BLaER1 treated with 17β-estradiol and CSF1 and Interleukin-3, amounts not matched to agents 10 nM and 100 nM (cell line): ENCODE results near the gene RAB36.

Experiments used
- H3K27ac ChIP-seq, 11 experiments: shearing (Covaris generic); formaldehyde crosslinking; 2 replicates each; pipeline ENCODE4 v1.8.1; 2022
- H3K27me3 ChIP-seq, 11 experiments: shearing (Covaris generic); formaldehyde crosslinking; 2 replicates each; pipeline ENCODE4 v1.8.1; 2022
- H3K36me3 ChIP-seq, 11 experiments: shearing (Covaris generic); formaldehyde crosslinking; 2 replicates each; pipeline ENCODE4 v1.8.1; 2022
- H3K4me1 ChIP-seq, 10 experiments: shearing (Covaris generic); formaldehyde crosslinking; 2 replicates each; pipeline ENCODE4 v1.8.1; 2022
- H3K4me2 ChIP-seq, 11 experiments: shearing (Covaris generic); formaldehyde crosslinking; 2 replicates each; pipeline ENCODE4 v1.8.1; 2022
- H3K4me3 ChIP-seq, 10 experiments: shearing (Covaris generic); formaldehyde crosslinking; 2 replicates each; pipeline ENCODE4 v1.8.1; 2022
- H3K9ac ChIP-seq, 11 experiments: shearing (Covaris generic); formaldehyde crosslinking; 2 replicates each; pipeline ENCODE4 v1.8.1; 2022
- H3K9me3 ChIP-seq, 11 experiments: shearing (Covaris generic); formaldehyde crosslinking; replicated peaks in 1 of 11; 2 replicates each; pipeline ENCODE4 v1.8.1; 2022
- H4K20me1 ChIP-seq, 11 experiments: shearing (Covaris generic); formaldehyde crosslinking; 2 replicates each; pipeline ENCODE4 v1.8.1; 2022
- Cebpa-rat ChIP-seq, 11 experiments: shearing (Covaris generic); IDR thresholded peaks; 2 replicates each; pipeline ENCODE4 v1.8.1; 2022

Gene RAB36

GRCh38 chr22:23145878-23146470 lies 697 bp downstream of the RAB36 start:
- Histone ChIP-seq H4K20me1 (0 out of 22 replicates have a peak, but pooled peaks cover 0 to 3% (median 0%) of the 10 kb centered on the region in 11 experiments), H3K27me3 (no peaks in the 10 kb centered on the region), H3K9ac (peak overlapping the region; percentile 54 to 77 (median 66); a peak in 21 of 22 replicates), H3K9me3 (no peaks in the 10 kb centered on the region), H3K36me3 (no peaks in the 10 kb centered on the region), H3K4me1 (peaks cover 32 to 69% (median 61%) of the 10 kb centered on the region in 10 experiments), H3K4me3 (peak overlapping the region; percentile 27 to 65 (median 56); a peak in 18 of 20 replicates), H3K27ac (peak overlapping the region in 10 of 11 experiments; percentile 21 to 79 (median 62); a peak in 18 of 22 replicates), H3K4me2 (peak overlapping the region; percentile 78 to 97 (median 94))
- TF ChIP-seq Cebpa-rat (IDR thresholded peaks at IDR 0.05): no peak

GRCh38 chr22:23146478-23147205 lies 1.4 kb downstream of the RAB36 start:
- TF ChIP-seq Cebpa-rat (IDR thresholded peaks at IDR 0.05): no peak
- no peaks in the 10 kb centered on the region for H3K9me3 ChIP-seq
- H3K9ac ChIP-seq: no peak overlapping the region
- no peaks in the 10 kb centered on the region for H3K36me3 ChIP-seq
- no peak overlapping the region for H3K27ac ChIP-seq
- H3K27me3 ChIP-seq: no peaks in the 10 kb centered on the region
- 0 out of 22 replicates have a peak, but pooled peaks cover 0 to 1% (median 0%) of the 10 kb centered on the region in 11 experiments for H4K20me1 ChIP-seq
- peak overlapping the region in 9 of 11 experiments; percentile 78 to 97 (median 95); a peak in 13 of 22 replicates for H3K4me2 ChIP-seq
- H3K4me3 ChIP-seq: no peak overlapping the region
- peaks cover 26 to 65% (median 56%) of the 10 kb centered on the region in 10 experiments for H3K4me1 ChIP-seq

DNA sequence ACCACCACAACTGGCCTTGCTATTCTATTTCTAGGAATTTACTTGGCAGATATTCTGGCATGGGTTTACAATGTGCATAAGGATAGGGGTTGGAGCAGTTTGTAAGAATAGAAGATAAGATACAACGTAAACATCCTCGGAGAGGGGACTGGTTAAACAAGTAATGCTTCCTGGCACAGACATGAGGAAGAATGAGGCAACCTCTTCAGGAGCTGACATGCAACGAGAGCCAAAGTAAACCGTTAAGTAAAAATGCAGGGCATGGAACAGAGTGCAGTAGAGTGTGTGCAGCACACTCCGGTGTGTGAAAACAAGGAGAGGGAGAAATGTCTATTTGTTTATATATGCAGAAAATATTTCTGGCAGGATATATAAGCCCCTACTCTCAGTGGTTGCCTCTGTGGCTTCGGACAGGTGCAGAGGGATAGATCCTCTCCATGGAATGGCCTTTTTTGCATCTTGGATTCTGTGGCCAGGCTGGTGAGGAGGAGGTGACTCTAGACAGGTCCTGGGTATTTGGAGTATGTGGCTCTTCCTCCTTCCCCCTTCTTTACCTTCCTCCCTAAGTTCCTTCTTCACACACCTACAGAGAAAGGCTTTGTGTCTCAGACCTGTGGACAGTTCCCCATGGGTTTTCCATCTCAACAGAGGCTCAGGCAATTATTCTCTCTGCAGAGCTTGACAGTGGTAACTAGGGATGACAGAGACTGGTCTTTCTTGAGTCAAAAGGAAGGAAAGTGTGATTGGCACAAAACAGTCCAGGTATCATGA lies 2.5 kb downstream of the RAB36 start:
- no peaks in the 10 kb centered on the region for H3K9me3 ChIP-seq
- H3K4me2 ChIP-seq: no peak overlapping the region
- peaks cover 27 to 66% (median 53%) of the 10 kb centered on the region in 10 experiments for H3K4me1 ChIP-seq
- H3K36me3 ChIP-seq: no peaks in the 10 kb centered on the region
- H3K4me3 ChIP-seq: no peak overlapping the region
- no peak overlapping the region for H3K27ac ChIP-seq
- H4K20me1 ChIP-seq: no peaks in the 10 kb centered on the region
- no peak overlapping the region for H3K9ac ChIP-seq
- no peak for TF ChIP-seq Cebpa-rat (IDR thresholded peaks at IDR 0.05)
- no peaks in the 10 kb centered on the region for H3K27me3 ChIP-seq

DNA sequence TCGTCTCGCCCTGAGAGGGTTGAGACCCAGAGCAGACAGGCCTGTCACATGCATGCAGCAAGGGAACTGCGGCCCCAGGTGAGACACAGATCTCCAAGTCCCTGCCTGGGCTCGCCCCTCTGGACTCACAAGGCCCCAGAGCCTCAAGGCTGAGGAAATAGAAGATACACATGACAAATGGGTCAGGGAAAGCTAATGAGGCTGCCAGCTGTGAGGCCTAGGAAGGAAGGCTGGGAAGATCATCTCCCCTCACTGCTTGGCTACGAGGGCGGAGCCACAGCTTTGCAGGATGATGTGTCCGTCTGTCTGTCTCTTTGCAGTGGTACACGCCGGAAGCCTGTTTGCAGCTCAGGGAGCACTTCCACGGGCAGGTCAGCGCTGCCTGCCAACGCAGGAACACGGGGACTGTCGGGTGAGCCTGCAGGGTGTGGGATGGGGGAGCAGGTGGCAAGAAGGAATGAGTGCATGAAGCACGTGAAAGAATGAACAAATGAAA lies 4.5 kb downstream of the RAB36 start:
- no peaks in the 10 kb centered on the region for H4K20me1 ChIP-seq
- H3K4me2 ChIP-seq: peak overlapping the region in 1 of 11 experiments; percentile 5; a peak in 1 of 22 replicates
- H3K9ac ChIP-seq: no peak overlapping the region
- no peak overlapping the region for H3K27ac ChIP-seq
- no peak for TF ChIP-seq Cebpa-rat (IDR thresholded peaks at IDR 0.05)
- no peaks in the 10 kb centered on the region for H3K27me3 ChIP-seq
- H3K9me3 ChIP-seq: no peaks in the 10 kb centered on the region
- H3K4me1 ChIP-seq: peaks cover 33 to 70% (median 51%) of the 10 kb centered on the region in 10 experiments
- H3K36me3 ChIP-seq: no peaks in the 10 kb centered on the region
- H3K4me3 ChIP-seq: no peak overlapping the region

GRCh38 chr22:23150762-23151161 lies 5.5 kb downstream of the RAB36 start:
- no peaks in the 10 kb centered on the region for H4K20me1 ChIP-seq
- peaks cover 27 to 67% (median 49%) of the 10 kb centered on the region in 10 experiments for H3K4me1 ChIP-seq
- H3K4me3 ChIP-seq: no peak overlapping the region
- H3K9me3 ChIP-seq: no peaks in the 10 kb centered on the region
- H3K27me3 ChIP-seq: no peaks in the 10 kb centered on the region
- no peaks in the 10 kb centered on the region for H3K36me3 ChIP-seq
- H3K27ac ChIP-seq: no peak overlapping the region
- TF ChIP-seq Cebpa-rat (IDR thresholded peaks at IDR 0.05): peak in 2 of 11 experiments; percentile 16 to 49; a peak in 1 of 22 replicates
- H3K9ac ChIP-seq: no peak overlapping the region
- peak overlapping the region in 5 of 11 experiments; percentile 6 to 44 (median 31); a peak in 4 of 22 replicates for H3K4me2 ChIP-seq

DNA sequence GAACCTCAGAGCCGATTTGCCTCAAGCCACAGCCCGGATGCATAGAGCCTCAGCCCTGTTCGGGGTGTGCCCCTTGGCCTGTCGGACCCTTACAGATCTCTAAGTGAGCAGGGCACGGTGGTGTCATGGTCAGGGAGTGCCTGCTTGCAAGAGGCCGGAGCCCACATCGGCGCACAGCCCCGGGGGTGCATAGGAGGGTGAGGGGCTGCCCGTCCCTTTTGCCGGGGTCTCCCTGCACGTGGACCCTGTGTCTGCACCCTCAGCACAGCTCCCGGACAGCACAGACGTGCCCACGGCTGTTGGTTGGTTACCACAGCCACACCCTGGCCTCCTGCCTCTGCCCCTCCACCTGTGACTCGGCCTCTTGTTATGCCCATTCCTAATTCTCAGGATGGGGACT lies 6.5 kb downstream of the RAB36 start:
- H3K9ac ChIP-seq: peak overlapping the region in 1 of 11 experiments; percentile 45; a peak in 1 of 22 replicates
- H4K20me1 ChIP-seq: no peaks in the 10 kb centered on the region
- H3K27me3 ChIP-seq: no peaks in the 10 kb centered on the region
- no peak overlapping the region for H3K4me3 ChIP-seq
- H3K36me3 ChIP-seq: no peaks in the 10 kb centered on the region
- H3K27ac ChIP-seq: peak overlapping the region in 2 of 11 experiments; percentile 69 to 79; a peak in 7 of 22 replicates
- TF ChIP-seq Cebpa-rat (IDR thresholded peaks at IDR 0.05): no peak
- peaks cover 24 to 66% (median 49%) of the 10 kb centered on the region in 10 experiments for H3K4me1 ChIP-seq
- H3K9me3 ChIP-seq: no peaks in the 10 kb centered on the region
- peak overlapping the region in 10 of 11 experiments; percentile 67 to 83 (median 76); a peak in 14 of 22 replicates for H3K4me2 ChIP-seq

DNA sequence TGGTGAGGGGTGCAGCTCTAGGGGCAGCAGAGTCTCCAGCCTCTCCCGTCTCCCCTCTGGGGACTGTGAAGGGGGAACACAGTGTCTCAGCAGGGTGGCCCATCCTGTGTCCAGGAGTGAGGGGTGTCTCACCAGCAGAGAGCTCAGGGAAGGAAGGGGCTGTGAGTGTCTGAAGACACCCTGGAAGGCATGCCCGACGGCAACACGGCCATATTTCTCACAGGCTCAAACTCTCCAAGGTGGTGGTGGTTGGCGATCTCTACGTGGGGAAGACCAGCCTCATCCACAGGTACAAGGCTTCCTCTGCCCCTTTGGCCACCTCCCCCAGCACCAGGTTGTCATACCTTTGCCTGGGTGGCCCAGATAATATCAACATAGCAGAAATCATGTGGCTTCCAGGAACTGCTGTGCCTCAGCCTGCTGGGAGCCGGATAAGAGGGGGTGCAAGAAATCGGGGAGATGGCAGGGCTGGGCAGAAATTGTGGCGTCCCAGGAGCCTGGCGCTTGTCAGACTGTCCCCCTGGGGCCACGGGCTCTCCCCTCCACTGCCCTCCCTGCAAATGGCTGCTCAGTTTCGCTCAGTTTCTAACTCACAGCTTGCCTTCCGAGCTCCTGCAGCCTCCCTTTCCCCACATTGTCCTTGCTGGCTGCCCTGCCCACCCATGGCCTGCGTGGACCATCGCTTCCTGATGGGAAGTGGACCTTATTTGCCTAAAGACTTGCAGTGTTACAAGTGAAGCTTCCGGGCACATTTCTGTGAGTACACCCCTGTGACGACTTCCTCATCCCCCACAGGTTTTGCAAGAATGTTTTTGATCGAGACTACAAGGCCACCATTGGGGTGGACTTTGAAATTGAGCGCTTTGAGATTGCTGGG lies 7.2 kb downstream of the RAB36 start:
- no peaks in the 10 kb centered on the region for H3K36me3 ChIP-seq
- H3K9ac ChIP-seq: peak overlapping the region in 10 of 11 experiments; percentile 10 to 57 (median 42); a peak in 12 of 22 replicates

DNA sequence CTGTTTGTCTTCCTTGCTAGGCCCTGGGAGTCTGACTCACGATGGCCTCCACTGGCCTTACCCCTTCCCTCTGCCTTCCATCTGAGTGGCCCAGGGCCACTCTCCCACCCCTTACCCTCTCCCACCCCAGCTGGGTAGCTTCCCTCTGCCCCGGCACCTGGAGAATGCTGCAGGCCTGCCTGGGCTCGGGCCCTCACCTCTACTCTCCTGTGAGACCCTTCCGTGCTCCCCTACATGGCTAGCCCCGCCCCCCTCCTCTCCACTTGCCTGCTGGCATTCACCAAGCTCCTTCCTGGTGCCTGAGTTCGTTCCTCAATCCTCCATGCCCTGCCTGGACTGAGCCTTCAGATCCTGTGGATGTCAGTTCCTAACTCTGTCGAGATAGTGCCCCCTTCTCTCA lies 8.7 kb downstream of the RAB36 start:
- H3K4me3 ChIP-seq: no peak overlapping the region

More for the DNA sequence above, 7.2 kb downstream of the RAB36 start:
- peaks cover 24 to 71% (median 53%) of the 10 kb centered on the region in 10 experiments for H3K4me1 ChIP-seq
- H3K4me3 ChIP-seq: peak overlapping the region in 3 of 10 experiments; percentile 2 to 20 (median 17); a peak in 1 of 20 replicates
- no peak for TF ChIP-seq Cebpa-rat (IDR thresholded peaks at IDR 0.05)
- H3K27me3 ChIP-seq: no peaks in the 10 kb centered on the region
- H3K27ac ChIP-seq: peak overlapping the region; percentile 2 to 79 (median 66); a peak in 20 of 22 replicates
- no peaks in the 10 kb centered on the region for H3K9me3 ChIP-seq
- no peaks in the 10 kb centered on the region for H4K20me1 ChIP-seq
- H3K4me2 ChIP-seq: peak overlapping the region; percentile 55 to 83 (median 76)

More for the DNA sequence above, 8.7 kb downstream of the RAB36 start:
- Histone ChIP-seq H3K27ac (peak overlapping the region in 8 of 11 experiments; percentile 6 to 77 (median 37); a peak in 13 of 22 replicates), H3K36me3 (no peaks in the 10 kb centered on the region), H3K4me1 (peaks cover 24 to 73% (median 56%) of the 10 kb centered on the region in 10 experiments), H3K9ac (peak overlapping the region in 1 of 11 experiments; percentile 5; a peak in 1 of 22 replicates), H4K20me1 (no peaks in the 10 kb centered on the region), H3K27me3 (no peaks in the 10 kb centered on the region), H3K4me2 (peak overlapping the region in 9 of 11 experiments; percentile 72 to 83 (median 76); a peak in 14 of 22 replicates), H3K9me3 (no peaks in the 10 kb centered on the region)
- no peak for TF ChIP-seq Cebpa-rat (IDR thresholded peaks at IDR 0.05)
